HG02610 (cell line): ENCODE results near the gene SGF29.
"Not testable (repeated sequence)": the region's sequence is repeated elsewhere in the genome, so short reads cannot be mapped to it uniquely, and the experiment has no call there.

Experiments used
- ATAC-seq: cut with Tn5 transposase; IDR thresholded peaks from one replicate; pipeline ENCODE4 v1.9.1; 2021; ENCODE audit warnings: mild to moderate bottlenecking, moderate library complexity; ENCODE audit not compliant: unreplicated experiment

Gene SGF29

DNA sequence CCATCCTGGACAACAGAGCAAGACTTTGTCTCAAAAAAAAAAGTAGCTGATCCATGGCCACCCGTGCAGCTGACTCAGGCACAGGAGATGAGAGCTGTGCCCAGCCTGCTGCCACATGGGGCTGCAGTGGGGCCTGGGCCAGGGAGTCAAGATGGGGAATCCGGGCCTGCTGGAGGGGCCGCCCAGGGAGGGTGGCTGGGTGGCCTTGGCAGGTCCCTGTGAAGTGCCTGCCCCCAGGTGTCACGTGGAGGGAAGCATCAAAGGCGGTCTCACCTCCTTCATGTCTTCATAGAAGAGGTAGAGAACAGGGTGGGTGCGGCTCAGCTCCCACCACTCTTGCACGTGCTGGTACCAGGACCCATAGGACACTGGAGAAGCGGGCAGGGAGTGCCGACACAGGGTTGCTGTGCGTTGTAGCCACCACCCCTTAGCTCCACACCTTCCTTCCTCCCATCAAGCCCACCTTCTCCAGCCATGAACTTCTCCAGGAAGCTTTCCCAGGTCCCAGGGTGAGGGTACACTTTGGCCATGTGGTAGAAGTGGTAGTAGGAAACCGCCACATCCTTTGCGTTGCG is 39.3 kb downstream of the SGF29 start:
- ATAC-seq, result no peak

DNA sequence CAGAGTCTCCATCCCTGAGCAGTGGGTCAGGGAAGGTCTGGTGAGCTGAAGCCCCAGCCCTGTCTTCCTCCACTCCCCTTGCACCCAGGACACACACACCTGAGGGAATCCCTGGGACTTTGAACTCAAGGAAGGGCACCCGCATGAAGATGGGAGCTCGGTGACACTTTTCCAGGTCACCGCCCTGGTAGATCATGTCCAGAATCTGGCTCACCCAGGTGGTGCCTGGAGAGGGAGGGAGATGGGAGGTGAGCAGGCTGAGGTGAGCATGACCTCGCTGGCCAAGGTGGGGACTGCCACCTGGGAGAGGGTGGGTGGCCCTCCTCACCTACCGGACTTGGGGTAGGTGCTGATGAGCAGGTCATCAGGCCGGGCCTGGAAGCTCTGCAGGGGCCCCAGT is 41.7 kb downstream of the SGF29 start:
- ATAC-seq, result not testable (repeated sequence)

DNA sequence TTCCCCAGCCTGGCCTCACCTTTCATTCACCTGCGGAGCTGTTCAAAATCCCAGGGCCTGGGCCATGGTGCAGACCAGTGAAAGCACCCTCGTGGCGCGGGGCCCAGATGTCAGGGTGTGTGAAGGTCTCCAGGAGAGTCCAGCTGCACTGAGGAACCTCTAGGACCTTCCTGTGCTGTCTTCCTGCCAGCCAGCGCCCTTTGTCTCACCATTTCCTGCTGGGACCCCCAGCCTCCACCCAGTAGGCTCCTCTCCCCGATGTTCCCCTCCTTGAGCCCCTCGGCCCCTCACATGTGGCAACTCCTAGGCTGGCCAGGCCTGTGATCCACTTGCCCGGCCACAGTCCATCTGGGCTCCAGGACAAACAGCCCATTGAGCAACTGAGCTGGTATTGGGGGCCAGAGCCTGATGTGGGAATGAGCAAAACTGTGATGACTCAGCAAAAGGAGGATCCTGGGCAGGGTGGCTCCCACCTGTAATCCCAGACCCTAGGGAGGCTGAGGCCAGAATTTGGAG is 42.5 kb downstream of the SGF29 start:
- no peak for ATAC-seq

DNA sequence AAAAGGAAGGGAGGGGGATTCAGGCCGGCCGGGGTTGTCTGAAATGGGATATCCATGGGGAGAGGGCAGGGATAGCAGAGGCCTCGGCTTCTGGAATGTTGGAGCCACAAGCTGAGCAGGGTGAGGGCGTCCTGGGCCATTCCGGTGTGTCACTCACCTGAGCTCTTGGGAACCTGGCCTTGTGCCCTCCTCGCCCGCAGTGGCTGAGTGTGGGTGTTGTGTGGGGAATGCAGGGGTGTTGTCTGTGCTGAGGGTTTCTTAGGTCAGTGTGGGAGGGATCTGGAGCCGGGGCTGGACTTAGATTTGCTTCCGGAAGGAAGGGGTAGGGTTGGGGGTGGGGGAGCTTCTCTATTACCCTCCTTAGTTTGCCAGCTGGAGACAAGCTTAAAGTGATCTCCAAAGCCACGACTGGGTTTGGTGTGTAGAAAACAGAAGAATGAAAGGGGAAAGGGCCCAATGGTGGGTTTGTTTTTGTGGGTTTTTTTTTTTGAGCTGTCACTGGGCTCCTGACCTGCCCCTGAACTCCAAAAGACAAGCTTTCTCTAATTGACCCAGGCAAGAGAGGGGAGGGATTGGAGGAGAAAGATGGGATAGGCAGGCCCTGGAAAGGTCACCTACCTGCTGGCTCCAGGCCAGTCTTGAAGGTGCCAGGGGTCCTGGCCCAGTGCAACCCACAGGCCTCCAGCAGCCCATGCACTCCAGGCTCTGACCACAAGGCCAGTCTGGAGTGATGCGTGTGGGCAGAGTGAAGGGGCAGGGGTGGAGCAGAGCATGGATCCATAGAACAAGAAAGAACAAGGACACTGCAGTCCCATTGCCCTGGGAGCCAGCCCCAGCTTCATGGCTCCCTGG is 43.3 kb downstream of the SGF29 start, which contains the start of gene SULT1A2:
TSS of gene SULT1A2 (minus strand) at position 211 of the 852 bp plus-strand sequence. CDS start 1,120 bp downstream, outside the sequence.
- ATAC-seq, result no peak

DNA sequence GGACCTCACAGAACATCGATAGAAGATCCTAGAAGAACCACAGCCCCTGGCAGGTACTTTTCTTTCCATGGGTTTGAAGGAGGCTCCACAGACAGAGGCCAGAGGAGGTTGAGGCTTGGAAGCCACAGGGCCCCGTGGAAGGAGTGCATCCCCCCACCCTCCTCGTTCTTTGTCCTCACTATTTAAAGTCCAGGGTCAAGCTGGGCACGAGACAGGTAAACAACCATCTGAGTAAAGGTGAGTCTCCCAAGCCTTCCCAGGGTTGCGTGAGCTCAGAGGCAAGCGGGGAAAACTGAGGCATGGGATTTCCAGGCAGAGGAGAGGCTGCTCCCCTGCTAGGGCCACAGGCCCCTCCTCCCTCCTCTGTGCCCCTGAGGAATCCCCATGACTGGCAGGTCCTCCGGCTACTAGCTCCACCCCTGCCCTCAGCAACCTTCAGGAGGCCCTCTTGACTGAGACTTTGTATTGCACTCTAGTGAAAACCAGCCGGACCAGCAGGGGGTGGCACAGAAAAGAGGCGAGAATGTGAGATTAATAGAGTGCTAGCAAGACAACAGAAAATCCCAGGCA is 44.1 kb downstream of the SGF29 start:
- no peak for ATAC-seq

DNA sequence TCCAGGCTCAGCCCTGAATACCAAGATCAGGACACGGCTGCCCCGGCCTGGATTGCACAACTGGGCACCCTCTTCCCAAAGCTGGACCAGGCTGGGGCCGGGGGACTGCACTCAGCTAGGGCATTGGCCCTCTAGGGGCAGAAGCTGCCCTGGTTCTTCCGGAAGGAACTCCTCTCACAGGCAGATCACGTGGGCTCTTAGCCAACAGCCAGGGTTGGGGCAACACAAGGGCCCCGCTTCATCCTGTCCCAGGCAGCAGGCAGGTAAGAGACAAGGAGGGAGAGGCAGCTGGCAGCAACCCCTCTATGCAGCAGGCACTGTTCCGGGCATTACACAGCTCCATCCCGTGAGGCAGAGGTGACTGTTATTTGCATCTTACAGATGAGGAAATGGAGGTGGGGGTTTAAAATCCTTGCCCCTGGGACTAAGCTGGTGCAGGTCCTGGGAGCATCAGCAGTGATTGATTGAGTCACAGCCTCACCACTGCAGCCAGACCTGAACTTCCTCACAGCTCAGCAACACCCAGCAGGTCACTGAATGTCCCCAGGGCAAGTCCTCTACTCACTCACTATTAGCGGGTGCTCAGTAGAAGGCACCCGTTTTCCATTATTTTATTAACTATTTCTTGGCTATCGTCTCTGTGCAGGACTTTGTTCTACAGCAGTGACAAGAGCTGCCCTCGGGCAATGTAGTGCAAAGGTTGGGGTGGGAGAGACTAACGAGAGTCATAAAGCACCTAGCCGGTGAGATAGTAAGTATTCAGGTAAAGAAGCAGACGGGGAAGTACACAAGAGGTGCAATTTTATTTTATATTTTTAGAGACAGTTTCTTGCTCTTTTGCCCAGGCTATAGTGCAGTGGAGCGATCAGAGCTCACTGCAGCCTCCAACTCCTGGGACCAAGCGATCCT is 45.9 kb downstream of the SGF29 start:
- not testable (repeated sequence) for ATAC-seq

DNA sequence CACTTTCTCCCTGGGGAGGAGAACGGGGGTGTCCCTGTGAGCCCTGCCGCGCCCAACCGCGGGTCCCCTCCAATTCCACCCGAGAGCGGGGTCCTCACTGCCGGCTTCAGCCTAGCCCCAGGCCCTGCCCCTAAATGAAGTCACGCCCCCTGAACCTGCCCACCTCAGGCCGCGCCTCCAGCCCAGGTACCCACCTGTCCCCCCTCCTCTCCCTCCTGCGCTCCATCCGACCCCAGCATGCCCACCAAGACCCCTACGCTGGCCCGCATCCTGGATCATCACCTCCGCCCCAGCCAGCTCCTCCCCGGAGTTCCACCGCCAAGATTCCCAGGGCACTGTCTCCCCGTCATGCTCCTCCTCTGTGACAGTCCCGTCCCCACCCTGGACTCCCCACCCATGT is 47.2 kb downstream of the SGF29 start:
- not testable (repeated sequence) for ATAC-seq

DNA sequence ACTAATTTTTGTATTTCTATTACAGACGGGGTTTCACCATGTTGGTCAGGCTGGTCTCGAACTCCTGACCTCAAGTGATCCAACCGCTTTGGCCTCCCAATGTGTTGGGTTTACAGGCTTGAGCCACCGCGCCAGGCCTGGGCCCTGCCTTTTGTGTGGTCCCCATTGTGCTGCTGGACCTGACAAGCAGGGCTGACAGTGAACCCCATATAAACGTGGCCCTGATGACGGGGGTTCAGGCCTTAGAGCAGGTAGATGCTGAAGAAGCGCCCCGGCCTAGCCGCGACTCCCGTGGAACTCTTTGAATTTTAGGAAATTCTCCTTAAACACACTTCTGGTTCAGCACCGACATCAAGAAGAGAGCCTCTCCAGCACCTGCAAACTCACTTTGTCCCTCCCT is 47.9 kb downstream of the SGF29 start:
- not testable (repeated sequence) for ATAC-seq

DNA sequence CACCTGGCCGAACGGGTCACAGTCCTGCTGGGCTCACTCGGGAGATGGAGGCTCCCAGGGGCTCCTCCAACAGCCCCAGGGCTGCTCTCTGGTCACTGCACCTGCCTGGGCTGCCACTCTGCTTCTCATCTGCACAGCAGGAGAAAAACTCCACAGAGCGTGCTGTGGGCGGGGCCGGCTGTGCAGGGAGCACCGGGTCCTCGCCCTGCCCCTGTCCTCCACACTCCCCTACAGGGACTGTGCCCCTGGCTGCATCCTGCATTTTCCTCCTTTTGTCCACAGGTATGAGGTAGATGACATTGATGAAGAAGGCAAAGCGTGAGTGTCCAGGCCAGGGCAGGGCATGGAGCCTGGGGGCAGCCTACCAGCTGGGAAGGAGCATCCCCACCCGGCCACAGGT is 48.3 kb downstream of the SGF29 start:
- not testable (repeated sequence) for ATAC-seq

DNA sequence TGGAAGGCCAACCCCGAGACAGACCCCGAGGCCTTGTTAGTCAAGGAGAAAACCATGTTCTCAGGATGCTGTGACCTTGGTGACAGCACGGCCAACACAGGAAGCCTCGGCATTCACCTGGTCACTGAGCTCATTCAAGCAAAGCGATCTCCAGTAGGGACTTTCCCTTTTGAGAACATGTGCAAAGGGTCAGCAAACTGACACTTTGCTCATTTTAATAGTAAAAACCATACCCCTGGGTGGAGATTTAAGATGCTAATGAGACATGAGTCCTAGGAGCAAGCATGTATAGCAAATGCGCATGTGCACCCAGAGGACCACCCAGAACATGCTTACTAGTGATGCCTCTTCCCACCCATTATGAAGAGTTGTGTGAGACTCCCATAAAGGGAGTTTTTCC is 48.8 kb downstream of the SGF29 start:
- no peak for ATAC-seq

DNA sequence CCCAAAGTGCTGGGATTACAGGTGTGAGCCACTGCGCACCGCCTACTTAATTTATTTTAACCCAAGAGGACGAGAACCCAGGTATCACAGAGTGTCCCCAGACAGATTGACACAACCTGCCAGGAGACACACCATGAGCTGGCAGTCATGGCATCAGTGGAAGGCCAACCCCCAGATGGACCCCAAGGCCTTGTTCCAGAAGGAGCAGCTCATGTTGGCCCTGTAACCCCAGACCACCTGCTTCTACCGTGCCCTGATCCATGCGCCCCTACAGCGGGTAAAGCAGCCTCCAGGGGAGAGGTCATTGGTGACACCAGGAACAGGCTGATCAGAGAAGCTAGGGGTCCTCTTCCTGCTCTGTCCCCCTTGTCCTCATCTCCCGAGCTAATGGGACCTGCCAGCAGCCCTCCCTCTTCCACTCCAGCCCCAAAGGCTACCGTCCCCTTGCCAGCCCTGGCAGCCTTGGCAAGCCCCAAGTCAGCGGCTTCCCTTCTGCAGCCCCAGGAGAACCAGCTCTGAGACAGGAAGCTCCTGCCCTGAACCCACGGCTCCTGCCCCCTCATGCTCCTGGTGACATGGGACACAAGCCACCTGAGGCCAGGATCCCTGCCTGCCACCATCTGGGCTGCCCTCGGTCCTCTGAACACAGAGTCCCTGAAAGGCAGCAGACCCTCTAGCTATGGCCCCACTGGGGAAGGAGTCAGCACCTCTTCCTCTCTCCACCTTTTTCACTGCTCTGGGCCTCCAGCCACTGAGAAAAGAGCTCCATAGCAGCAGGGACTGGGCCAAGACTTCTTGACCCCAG is 49.9 kb downstream of the SGF29 start:
- ATAC-seq, result no peak

DNA sequence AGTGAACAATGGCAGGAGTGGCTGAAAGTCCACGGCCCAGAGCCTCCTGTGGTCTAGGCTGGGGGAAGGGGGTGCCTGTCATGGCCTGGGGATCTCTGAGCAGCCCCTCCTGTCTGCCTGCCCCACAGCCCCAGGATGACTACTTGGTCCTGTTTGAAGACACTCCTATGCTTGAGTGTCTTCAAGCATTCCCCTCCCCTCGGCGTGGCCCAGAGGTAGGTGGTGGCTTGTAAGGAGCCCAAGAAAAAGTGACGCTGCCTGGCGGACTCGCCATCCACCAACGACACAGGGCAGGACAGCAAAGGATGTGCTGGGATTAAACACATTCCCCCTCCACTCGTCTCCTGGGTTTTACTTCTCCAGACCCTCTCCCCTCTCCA is 50.5 kb downstream of the SGF29 start:
- ATAC-seq, result no peak

DNA sequence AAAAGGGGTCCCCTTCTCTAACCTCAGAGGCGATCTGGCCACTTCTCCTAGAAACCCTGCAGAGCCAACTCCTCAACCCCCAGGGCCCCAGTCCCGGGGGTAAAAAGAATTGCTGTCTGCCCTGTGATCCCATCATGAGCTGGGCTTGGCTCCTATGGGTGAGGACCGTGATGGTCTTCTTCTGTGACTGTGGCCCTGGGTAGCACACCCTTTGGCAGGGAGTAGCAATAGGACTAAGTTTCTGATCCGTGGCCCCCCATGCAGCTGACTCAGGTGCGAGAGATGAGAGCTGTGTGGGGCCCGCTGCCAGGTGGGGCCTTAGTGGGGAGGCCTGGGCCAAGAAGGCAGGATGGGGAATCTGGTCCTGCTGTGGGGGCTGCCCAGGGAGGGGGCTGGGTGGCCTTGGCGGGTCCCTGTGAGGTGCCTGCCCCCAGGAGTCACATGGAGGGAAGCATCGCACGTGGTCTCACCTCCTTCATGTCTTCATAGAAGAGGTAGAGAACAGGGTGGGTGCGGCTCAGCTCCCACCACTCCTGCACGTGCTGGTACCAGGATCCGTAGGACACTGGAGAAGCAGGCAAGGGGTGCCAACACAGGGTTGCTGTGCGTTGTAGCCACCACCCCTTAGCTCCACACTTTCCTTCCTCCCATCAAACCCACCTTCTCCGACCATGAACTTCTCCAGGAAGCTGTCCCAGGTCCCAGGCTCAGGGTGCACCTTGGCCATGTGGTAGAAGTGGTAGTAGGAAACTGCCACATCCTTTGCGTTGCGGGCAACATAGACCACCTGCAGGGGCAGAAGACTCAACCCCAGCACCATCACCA is 52.8 kb downstream of the SGF29 start:
- no peak for ATAC-seq

DNA sequence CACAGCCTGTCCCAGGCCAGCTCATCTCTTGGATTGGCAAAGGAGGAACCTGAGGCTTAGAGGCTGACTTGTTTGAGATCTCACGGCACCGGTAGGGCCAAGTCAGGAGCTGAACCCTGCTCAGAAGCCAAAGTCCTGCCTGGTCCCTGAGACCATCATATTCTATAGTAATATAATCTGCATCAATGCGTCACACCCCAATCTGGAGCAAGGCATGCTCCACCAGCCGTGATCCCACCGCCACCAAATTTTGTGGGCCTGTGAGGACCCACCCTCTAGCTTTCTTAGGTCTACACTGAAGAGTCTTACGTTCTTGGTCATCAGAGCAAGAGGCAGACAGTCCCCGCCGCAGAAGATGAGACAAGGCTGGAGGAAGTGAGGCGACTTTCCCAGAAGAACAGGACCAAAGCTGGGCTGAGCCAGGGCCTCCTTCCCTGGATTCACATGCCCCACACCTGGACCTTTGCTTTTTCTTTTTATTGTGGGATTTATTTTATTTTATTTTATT is 53.5 kb downstream of the SGF29 start:
- no peak for ATAC-seq

DNA sequence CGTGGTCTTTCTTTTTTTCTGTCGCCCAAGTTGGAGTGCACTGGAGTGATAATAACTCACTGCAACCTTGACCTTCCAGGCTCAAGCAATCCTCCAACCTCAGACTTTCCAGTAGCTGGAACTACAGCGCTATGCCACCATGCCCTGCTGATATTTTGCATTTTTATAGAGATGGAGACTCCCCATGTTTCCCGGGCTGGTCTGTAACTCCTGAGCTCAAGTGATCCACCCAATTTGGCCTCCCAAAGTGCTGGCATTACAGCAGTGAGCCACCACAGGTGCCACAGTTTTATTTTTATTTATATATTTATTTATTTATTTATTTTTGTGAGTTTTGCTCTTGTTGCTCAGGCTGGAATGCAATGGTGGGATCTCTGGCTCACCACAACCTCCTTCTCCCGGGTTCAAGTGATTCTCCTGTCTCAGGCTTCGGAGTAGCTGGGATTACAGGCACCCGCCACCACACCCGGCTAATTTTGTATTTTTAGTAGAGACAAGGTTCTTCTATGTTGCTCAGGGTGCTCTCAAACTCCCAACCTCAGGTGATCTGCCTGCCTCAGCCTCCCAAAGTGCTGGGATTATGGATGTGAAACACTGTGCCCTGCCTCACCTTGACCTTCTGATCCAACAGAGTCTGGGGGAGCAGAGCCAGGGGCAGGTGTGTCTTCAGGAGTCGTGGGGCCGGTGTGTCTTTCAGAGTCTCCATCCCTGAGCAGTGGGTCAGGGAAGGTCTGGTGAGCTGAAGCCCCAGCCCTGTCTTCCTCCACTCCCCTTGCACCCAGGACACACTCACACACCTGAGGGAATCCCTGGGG is 54.2 kb downstream of the SGF29 start:
- not testable (repeated sequence) for ATAC-seq

DNA sequence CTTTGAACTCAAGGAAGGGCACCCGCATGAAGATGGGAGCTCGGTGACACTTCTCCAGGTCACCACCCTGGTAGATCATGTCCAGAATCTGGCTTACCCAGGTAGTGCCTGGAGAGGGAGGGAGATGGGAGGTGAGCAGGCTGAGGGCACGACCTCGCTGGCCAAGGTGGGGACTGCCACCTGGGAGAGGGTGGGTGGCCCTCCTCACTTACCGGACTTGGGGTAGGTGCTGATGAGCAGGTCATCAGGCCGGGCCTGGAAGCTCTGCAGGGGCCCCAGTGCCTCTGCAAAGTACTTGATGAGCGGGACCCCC is 54.7 kb downstream of the SGF29 start:
- not testable (repeated sequence) for ATAC-seq

DNA sequence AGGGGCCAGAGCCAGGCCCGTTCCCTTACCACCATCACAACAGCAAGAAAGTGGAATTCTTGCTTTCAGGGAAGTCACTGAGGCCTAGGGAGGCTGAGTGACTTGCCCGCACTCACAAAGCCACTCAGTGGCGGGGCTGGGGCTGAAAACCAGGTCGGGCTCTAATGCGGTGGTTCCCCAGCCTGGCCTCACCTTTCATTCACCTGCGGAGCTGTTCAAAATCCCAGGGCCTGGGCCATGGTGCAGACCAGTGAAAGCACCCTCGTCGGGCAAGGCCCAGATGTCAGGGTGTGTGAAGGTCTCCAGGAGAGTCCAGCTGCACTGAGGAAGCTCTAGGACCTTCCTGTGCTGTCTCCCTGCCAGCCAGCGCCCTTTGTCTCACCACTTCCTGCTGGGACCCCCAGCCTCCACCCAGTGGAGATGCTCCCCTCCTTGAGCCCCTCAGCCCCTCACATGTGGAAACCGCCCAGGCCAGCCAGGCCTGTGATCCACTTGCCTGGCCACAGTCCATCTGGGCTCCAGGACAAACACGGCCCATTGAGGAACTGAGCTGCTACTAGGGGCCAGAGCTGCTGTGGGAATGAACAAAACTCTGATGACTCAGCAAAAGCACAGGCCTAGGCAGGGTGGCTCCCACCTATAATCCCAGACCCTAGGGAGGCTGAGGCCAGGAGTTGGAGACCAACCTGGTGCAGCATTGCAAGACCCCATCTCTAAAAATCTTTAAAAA is 55.3 kb downstream of the SGF29 start:
- ATAC-seq, result not testable (repeated sequence)
